Testis (tissue), 3 donors: ENCODE data around the gene ABCF3. TPM values are rescaled to one million over a fixed set of nuclear protein-coding genes. Genes with fewer than 3 reads are reported as not detected.
"Not testable (repeated sequence)": the region's sequence is repeated elsewhere in the genome, so short reads cannot be mapped to it uniquely, and the experiment has no call there.

Experiments used
- DNase-seq: peaks from one replicate; pipeline ENCODE4 v3.0.0-alpha.2; 2019
- H3K27ac ChIP-seq, 2 donors: fragments of 200-600 bp; sonication (generic); one replicate each; pipeline ENCODE4 v1.5.1; 2019
- H3K27me3 ChIP-seq: fragments of 200-600 bp; sonication (generic); one replicate; pipeline ENCODE4 v1.5.1; 2019
- H3K36me3 ChIP-seq: fragments of 200-600 bp; sonication (generic); one replicate; pipeline ENCODE4 v1.5.1; 2017; ENCODE audit warnings: low read depth; ENCODE audit errors: missing control alignments
- H3K4me1 ChIP-seq: fragments of 200-600 bp; sonication (generic); one replicate; pipeline ENCODE4 v1.5.1; 2019
- H3K4me3 ChIP-seq, 2 donors: fragments of 200-600 bp; sonication (generic); one replicate each; pipeline ENCODE4 v1.5.1; 2017 to 2019
- H3K9me3 ChIP-seq: fragments of 200-600 bp; sonication (generic); one replicate; pipeline ENCODE4 v1.5.1; 2017
- POLR2A ChIP-seq: fragments of 450-650 bp; IDR thresholded peaks from one replicate; pipeline ENCODE4 v1.6.1; 2017; ENCODE audit warnings: antibody characterized with exemption, mild to moderate bottlenecking, moderate library complexity
- WGBS, 2 donors: methylation state at CpG; one replicate each; pipeline ENCODE4 v1.1.5; 2018; 5-methylcytosine and 5-hydroxymethylcytosine counted together
- intact Hi-C: fragments of 100-400 bp; cut with DNase I; formaldehyde crosslinking; loops from one replicate; pipeline ENCODE4 v1.15.1; 2023; ENCODE audit warnings: low total_unique reads
- polyA plus RNA-seq: library from polyadenylated mRNA; stranded (reverse); fragments of 350-450 nt; fragmentation: Illumina TruSeq; extraction: RNeasy Lipid Tissue Mini Kit (QIAGEN cat#74804); gene quantifications from one replicate; pipeline ENCODE4 v1.2.3, GENCODE V29; 2014; ENCODE audit warnings: low read depth, low replicate concordance; ENCODE audit not compliant: insufficient read depth
- total RNA-seq, 2 donors: library from RNA; depleted of rRNA; stranded (reverse); fragments of >200 nt; gene quantifications; one replicate each; pipeline ENCODE4 v1.2.3, GENCODE V29; 2016
- TF ChIP-seq, protein P1 (sequence below), 3 experiments: fragments of 450-650 bp in 2 of 3; fragments of 200-600 bp in 1 of 3; sonication (generic) in 1 of 3; IDR thresholded peaks; one replicate each; pipeline ENCODE4 v1.5.1; 2016 to 2019; ENCODE audit warnings: antibody characterized with exemption in 3 of 3, mild to moderate bottlenecking in 2 of 3, moderate library complexity in 1 of 3

Gene ABCF3
- total and polyA plus RNA-seq, 3 donors from 2014 or later, result 69.3 to 115 (median 111) TPM

DNA sequence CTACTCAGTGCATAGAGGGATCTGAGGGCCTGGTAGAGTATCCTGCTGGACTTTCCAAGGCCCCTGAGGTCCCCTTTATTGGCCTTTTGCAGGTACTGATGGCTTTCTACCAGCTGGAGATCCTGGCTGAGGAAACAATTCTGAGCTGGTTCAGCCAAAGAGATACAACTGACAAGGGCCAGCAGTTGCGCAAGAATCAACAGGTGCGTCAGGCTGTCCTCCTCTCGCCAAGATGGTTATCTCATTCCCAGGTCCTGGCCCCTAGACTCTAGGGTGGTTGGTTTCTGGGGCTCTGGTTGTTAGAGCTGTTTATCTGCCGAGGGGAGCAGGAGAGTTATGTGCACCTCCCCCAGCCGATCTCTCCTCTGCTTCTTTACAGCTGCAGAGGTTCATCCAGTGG is 41.5 kb upstream of the ABCF3 start:
- Histone ChIP-seq H3K4me3 (no peak overlapping the region), H3K9me3 (no peaks in the 10 kb centered on the region), H3K4me1 (no peaks in the 10 kb centered on the region), H3K36me3 (no peaks in the 10 kb centered on the region), H3K27ac (no peak overlapping the region), H3K27me3 (no peaks in the 10 kb centered on the region)
- no peak for TF ChIP-seq POLR2A
- TF ChIP-seq, protein P1, sequence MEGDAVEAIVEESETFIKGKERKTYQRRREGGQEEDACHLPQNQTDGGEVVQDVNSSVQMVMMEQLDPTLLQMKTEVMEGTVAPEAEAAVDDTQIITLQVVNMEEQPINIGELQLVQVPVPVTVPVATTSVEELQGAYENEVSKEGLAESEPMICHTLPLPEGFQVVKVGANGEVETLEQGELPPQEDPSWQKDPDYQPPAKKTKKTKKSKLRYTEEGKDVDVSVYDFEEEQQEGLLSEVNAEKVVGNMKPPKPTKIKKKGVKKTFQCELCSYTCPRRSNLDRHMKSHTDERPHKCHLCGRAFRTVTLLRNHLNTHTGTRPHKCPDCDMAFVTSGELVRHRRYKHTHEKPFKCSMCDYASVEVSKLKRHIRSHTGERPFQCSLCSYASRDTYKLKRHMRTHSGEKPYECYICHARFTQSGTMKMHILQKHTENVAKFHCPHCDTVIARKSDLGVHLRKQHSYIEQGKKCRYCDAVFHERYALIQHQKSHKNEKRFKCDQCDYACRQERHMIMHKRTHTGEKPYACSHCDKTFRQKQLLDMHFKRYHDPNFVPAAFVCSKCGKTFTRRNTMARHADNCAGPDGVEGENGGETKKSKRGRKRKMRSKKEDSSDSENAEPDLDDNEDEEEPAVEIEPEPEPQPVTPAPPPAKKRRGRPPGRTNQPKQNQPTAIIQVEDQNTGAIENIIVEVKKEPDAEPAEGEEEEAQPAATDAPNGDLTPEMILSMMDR (IDR thresholded peaks at IDR 0.05), result no peak
- no peak for DNase-seq
- intact Hi-C loops, result loop anchor here (10.0 kb wide), 1 partner anchor 90 kb away; no protein-coding TSS in a partner anchor
- WGBS, 2 donors, result 66 to 83% methylated on average over 5 of the region's 5 CpGs

DNA sequence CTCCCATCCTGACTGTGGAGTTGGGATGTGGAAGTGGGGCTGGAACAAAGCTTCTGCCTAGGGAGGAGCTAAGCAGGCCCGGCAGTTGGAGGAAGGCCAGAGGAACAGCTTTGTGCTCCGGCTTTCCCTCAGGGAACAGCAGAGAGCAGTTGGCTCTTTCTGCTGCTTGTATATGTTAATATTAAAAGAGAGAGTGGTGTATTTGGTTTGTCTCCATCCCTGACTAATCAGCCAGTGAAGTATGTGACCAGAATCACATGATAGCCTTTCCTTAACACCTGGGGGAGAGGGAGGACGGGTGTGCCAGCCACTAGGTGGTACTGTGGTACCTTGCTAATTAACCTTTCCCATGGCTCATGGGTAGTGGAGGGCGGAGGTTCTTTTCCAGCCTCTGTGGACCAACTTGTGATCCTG is 40.9 kb upstream of the ABCF3 start:
- TF ChIP-seq, protein P1 (IDR thresholded peaks at IDR 0.05), result no peak
- no peak for TF ChIP-seq POLR2A
- 0 to 41% methylated on average over 1 to 4 of the region's 4 CpGs for WGBS, 2 donors
- Histone ChIP-seq H3K9me3 (no peaks in the 10 kb centered on the region), H3K4me1 (no peaks in the 10 kb centered on the region), H3K27ac (no peak overlapping the region), H3K36me3 (no peaks in the 10 kb centered on the region), H3K4me3 (no peak overlapping the region), H3K27me3 (no peaks in the 10 kb centered on the region)
- intact Hi-C loops, result loop anchor here (10.0 kb wide), 1 partner anchor 90 kb away; no protein-coding TSS in a partner anchor
- DNase-seq, result peak; percentile 71

DNA sequence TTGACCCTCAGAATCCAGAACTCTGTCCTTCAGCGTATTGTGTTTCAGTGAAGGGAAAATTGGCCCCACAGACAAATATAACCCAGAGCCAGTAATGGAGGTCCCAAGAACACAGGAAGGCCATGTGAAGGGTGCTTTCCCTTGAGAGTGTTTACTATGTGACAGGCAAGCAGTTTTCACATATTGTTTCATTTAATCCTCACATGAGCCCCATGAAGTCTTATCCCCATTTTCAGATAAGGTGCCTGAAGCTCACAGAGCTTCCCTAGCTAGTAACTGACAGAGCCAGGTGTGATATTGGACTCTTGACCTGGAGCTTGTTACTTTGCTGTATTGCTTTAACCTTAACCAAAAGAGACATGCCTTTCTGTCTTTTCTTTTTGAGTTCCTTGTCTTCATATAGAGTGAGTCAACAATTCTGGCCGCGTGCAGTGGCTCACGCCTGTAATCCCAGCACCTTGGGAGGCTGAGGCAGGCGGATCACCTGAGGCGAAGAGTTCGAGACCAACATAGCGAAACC is 40.2 kb upstream of the ABCF3 start:
- DNase-seq, result no peak
- 88 to 94% methylated on average over 8 of the region's 8 CpGs for WGBS, 2 donors
- Histone ChIP-seq H3K27me3 (no peaks in the 10 kb centered on the region), H3K27ac (no peak overlapping the region), H3K4me1 (no peaks in the 10 kb centered on the region), H3K36me3 (no peaks in the 10 kb centered on the region), H3K4me3 (no peak overlapping the region), H3K9me3 (no peaks in the 10 kb centered on the region)
- intact Hi-C loops, result loop anchor here (10.0 kb wide), 1 partner anchor 89 kb away; no protein-coding TSS in a partner anchor
- no peak for TF ChIP-seq POLR2A
- TF ChIP-seq, protein P1 (IDR thresholded peaks at IDR 0.05), result no peak

DNA sequence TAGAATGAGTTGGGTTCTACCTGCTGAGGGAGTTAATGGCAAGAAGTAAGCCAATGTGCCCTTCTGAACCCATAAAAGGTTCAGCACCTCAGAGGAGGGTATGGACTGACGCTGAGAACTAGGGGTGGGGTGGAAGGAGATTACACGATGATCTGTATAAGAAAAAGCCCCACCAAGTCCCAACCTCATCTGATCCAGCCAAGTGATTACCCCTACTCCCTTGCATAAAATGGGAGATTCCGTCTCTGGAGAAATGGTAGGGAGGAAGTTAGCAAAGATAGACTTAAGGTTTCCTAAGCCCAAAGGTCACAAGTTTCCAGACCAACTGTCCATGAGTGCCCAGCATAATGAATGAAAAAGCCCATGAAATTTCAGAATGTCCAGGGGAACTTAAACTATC is 37.9 kb upstream of the ABCF3 start:
- no peaks in the 10 kb centered on the region for H3K36me3 ChIP-seq
- DNase-seq, result no peak
- no peak overlapping the region for H3K27ac ChIP-seq
- no peak for TF ChIP-seq POLR2A
- TF ChIP-seq, protein P1 (IDR thresholded peaks at IDR 0.05), result no peak
- H3K9me3 ChIP-seq, result no peaks in the 10 kb centered on the region
- intact Hi-C loops, result loop anchor here (10.0 kb wide), 1 partner anchor 87 kb away; no protein-coding TSS in a partner anchor
- H3K4me1 ChIP-seq, result no peaks in the 10 kb centered on the region
- 86 to 89% methylated on average over 3 of the region's 3 CpGs for WGBS, 2 donors
- no peak overlapping the region for H3K4me3 ChIP-seq
- no peaks in the 10 kb centered on the region for H3K27me3 ChIP-seq

DNA sequence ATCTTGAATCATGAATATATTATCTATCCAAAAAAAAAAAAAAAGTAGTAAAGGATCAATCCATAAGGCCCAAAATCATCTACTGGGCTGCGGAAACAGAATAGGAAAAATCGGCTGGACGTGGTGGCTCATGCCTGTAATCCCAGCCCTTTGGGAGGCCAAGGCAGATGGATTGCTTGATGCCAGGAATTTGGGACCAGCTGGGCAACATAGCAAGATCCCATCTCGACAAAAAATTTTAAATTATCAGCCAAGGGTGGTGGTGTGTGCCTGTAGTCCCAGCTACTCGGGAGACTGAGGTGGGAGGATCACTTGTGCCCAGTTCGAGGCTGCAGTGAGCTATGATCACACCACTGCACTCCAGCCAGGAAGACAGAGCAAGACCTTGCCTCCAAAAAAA is 36.9 kb upstream of the ABCF3 start:
- Histone ChIP-seq H3K27ac (no peak overlapping the region), H3K4me1 (no peaks in the 10 kb centered on the region), H3K36me3 (no peaks in the 10 kb centered on the region), H3K4me3 (no peak overlapping the region), H3K27me3 (no peaks in the 10 kb centered on the region), H3K9me3 (no peaks in the 10 kb centered on the region)
- intact Hi-C loops, result loop anchor here (10.0 kb wide), 1 partner anchor 86 kb away; no protein-coding TSS in a partner anchor
- TF ChIP-seq, protein P1 (IDR thresholded peaks at IDR 0.05), result no peak
- TF ChIP-seq POLR2A, result no peak
- 96 to 98% methylated on average over 6 of the region's 6 CpGs for WGBS, 2 donors
- no peak for DNase-seq

DNA sequence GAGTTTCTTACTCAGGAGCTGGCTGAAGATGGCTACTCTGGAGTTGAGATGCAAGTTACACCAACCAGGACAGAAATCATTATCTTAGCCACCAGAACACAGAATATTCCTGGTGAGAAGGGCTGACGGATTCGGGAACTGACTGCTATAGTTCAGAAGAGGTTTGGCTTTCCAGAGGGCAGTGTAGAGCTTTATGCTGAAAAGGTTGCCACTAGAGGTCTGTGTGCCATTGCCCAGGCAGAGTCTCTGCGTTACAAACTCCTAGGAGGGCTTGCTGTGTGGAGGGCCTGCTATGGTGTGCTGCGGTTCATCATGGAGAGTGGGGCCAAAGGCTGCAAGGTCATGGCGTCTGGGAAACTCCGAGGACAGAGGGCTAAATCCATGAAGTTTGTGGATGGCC is 36.2 kb upstream of the ABCF3 start:
- intact Hi-C loops, result loop anchor here (10.0 kb wide), 1 partner anchor 85 kb away; no protein-coding TSS in a partner anchor
- not testable (repeated sequence) for H3K4me1 ChIP-seq, H3K4me3 ChIP-seq, H3K36me3 ChIP-seq, H3K9me3 ChIP-seq, DNase-seq, H3K27me3 ChIP-seq, H3K27ac ChIP-seq
- 68 to 70% methylated on average over 6 of the region's 6 CpGs for WGBS, 2 donors
